ENCODE data around the gene KIRREL3.
"Not testable (repeated sequence)": the region's sequence is repeated elsewhere in the genome, so short reads cannot be mapped to it uniquely, and the experiment has no call there.

KIRREL3 gene

GRCh38 chr11:126391970-126392632, 608.5 kb downstream of the KIRREL3 start:
- H3K9ac ChIP-seq (ENCODE audit: low read length), result no peak overlapping the region

GRCh38 chr11:126391286-126391954, 609.1 kb downstream of the KIRREL3 start:
- Histone ChIP-seq H3K27ac (ENCODE audit: low read length) (no peak overlapping the region), H3K27me3 (ENCODE audit: control insufficient read depth, insufficient read depth, low read length) (no peaks in the 10 kb centered on the region), H3K9ac (ENCODE audit: low read length) (no peak overlapping the region), H3K9me3 (ENCODE audit: control insufficient read depth, low read depth, low read length) (no peaks in the 10 kb centered on the region), H3K4me1 (ENCODE audit: control insufficient read depth, low read depth, low read length) (no peaks in the 10 kb centered on the region), H3K36me3 (ENCODE audit: control insufficient read depth, low read depth, low read length) (no peaks in the 10 kb centered on the region), H3K4me3 (ENCODE audit: low read length) (no peak overlapping the region)

More at GRCh38 chr11:126391970-126392632, 608.5 kb downstream of the KIRREL3 start:
- H3K4me3 ChIP-seq (ENCODE audit: low read length), result no peak overlapping the region
- H3K27ac ChIP-seq (ENCODE audit: low read length), result no peak overlapping the region
- no peaks in the 10 kb centered on the region for H3K36me3 ChIP-seq (ENCODE audit: control insufficient read depth, low read depth, low read length)
- H3K9me3 ChIP-seq (ENCODE audit: control insufficient read depth, low read depth, low read length), result no peaks in the 10 kb centered on the region
- no peaks in the 10 kb centered on the region for H3K27me3 ChIP-seq (ENCODE audit: control insufficient read depth, insufficient read depth, low read length)
- no peaks in the 10 kb centered on the region for H3K4me1 ChIP-seq (ENCODE audit: control insufficient read depth, low read depth, low read length)

GRCh38 chr11:126390272-126390867, 610.2 kb downstream of the KIRREL3 start:
- no peaks in the 10 kb centered on the region for H3K27me3 ChIP-seq (ENCODE audit: control insufficient read depth, insufficient read depth, low read length)
- no peaks in the 10 kb centered on the region for H3K4me1 ChIP-seq (ENCODE audit: control insufficient read depth, low read depth, low read length)
- no peak overlapping the region for H3K27ac ChIP-seq (ENCODE audit: low read length)
- no peaks in the 10 kb centered on the region for H3K9me3 ChIP-seq (ENCODE audit: control insufficient read depth, low read depth, low read length)
- no peaks in the 10 kb centered on the region for H3K36me3 ChIP-seq (ENCODE audit: control insufficient read depth, low read depth, low read length)
- H3K4me3 ChIP-seq (ENCODE audit: low read length), result no peak overlapping the region
- H3K9ac ChIP-seq (ENCODE audit: low read length), result no peak overlapping the region

GRCh38 chr11:126387857-126388256, 612.7 kb downstream of the KIRREL3 start:
- H3K4me1 ChIP-seq (ENCODE audit: control insufficient read depth, low read depth, low read length), result no peaks in the 10 kb centered on the region
- no peak overlapping the region for H3K9ac ChIP-seq (ENCODE audit: low read length)
- H3K9me3 ChIP-seq (ENCODE audit: control insufficient read depth, low read depth, low read length), result no peaks in the 10 kb centered on the region
- no peak overlapping the region for H3K4me3 ChIP-seq (ENCODE audit: low read length)
- H3K36me3 ChIP-seq (ENCODE audit: control insufficient read depth, low read depth, low read length), result no peaks in the 10 kb centered on the region
- no peaks in the 10 kb centered on the region for H3K27me3 ChIP-seq (ENCODE audit: control insufficient read depth, insufficient read depth, low read length)
- no peak overlapping the region for H3K27ac ChIP-seq (ENCODE audit: low read length)

- H3K36me3 ChIP-seq (ENCODE audit: control insufficient read depth, low read depth, low read length); H3K27ac ChIP-seq (ENCODE audit: low read length); H3K9me3 ChIP-seq (ENCODE audit: control insufficient read depth, low read depth, low read length); H3K9ac ChIP-seq (ENCODE audit: low read length); H3K27me3 ChIP-seq (ENCODE audit: control insufficient read depth, insufficient read depth, low read length); H3K4me3 ChIP-seq (ENCODE audit: low read length); H3K4me1 ChIP-seq (ENCODE audit: control insufficient read depth, low read depth, low read length): not testable (repeated sequence)
Observed at GRCh38 chr11:126386729-126387071, 613.9 kb downstream of the KIRREL3 start.

GRCh38 chr11:126385991-126386728, 614.4 kb downstream of the KIRREL3 start:
- Histone ChIP-seq H3K9ac (ENCODE audit: low read length) (no peak overlapping the region), H3K36me3 (ENCODE audit: control insufficient read depth, low read depth, low read length) (no peaks in the 10 kb centered on the region), H3K27me3 (ENCODE audit: control insufficient read depth, insufficient read depth, low read length) (no peaks in the 10 kb centered on the region), H3K9me3 (ENCODE audit: control insufficient read depth, low read depth, low read length) (no peaks in the 10 kb centered on the region), H3K4me3 (ENCODE audit: low read length) (no peak overlapping the region), H3K27ac (ENCODE audit: low read length) (no peak overlapping the region), H3K4me1 (ENCODE audit: control insufficient read depth, low read depth, low read length) (no peaks in the 10 kb centered on the region)

GRCh38 chr11:126384449-126385070, 616.0 kb downstream of the KIRREL3 start:
- H3K27ac ChIP-seq (ENCODE audit: low read length), result no peak overlapping the region
- no peaks in the 10 kb centered on the region for H3K36me3 ChIP-seq (ENCODE audit: control insufficient read depth, low read depth, low read length)
- H3K27me3 ChIP-seq (ENCODE audit: control insufficient read depth, insufficient read depth, low read length), result no peaks in the 10 kb centered on the region
- no peaks in the 10 kb centered on the region for H3K4me1 ChIP-seq (ENCODE audit: control insufficient read depth, low read depth, low read length)
- H3K4me3 ChIP-seq (ENCODE audit: low read length), result no peak overlapping the region
- no peaks in the 10 kb centered on the region for H3K9me3 ChIP-seq (ENCODE audit: control insufficient read depth, low read depth, low read length)
- no peak overlapping the region for H3K9ac ChIP-seq (ENCODE audit: low read length)

GRCh38 chr11:126383339-126384335, 616.9 kb downstream of the KIRREL3 start:
- Histone ChIP-seq H3K4me1 (ENCODE audit: control insufficient read depth, low read depth, low read length) (no peaks in the 10 kb centered on the region), H3K9me3 (ENCODE audit: control insufficient read depth, low read depth, low read length) (no peaks in the 10 kb centered on the region), H3K27ac (ENCODE audit: low read length) (no peak overlapping the region), H3K36me3 (ENCODE audit: control insufficient read depth, low read depth, low read length) (no peaks in the 10 kb centered on the region), H3K9ac (ENCODE audit: low read length) (no peak overlapping the region), H3K27me3 (ENCODE audit: control insufficient read depth, insufficient read depth, low read length) (no peaks in the 10 kb centered on the region), H3K4me3 (ENCODE audit: low read length) (no peak overlapping the region)

GRCh38 chr11:126382641-126383040, 617.9 kb downstream of the KIRREL3 start:
- H3K4me3 ChIP-seq (ENCODE audit: low read length); H3K4me1 ChIP-seq (ENCODE audit: control insufficient read depth, low read depth, low read length); H3K9ac ChIP-seq (ENCODE audit: low read length); H3K27me3 ChIP-seq (ENCODE audit: control insufficient read depth, insufficient read depth, low read length); H3K36me3 ChIP-seq (ENCODE audit: control insufficient read depth, low read depth, low read length); H3K27ac ChIP-seq (ENCODE audit: low read length); H3K9me3 ChIP-seq (ENCODE audit: control insufficient read depth, low read depth, low read length): not testable (repeated sequence)

- H3K9me3 ChIP-seq (ENCODE audit: control insufficient read depth, low read depth, low read length); H3K4me1 ChIP-seq (ENCODE audit: control insufficient read depth, low read depth, low read length); H3K9ac ChIP-seq (ENCODE audit: low read length); H3K27me3 ChIP-seq (ENCODE audit: control insufficient read depth, insufficient read depth, low read length); H3K27ac ChIP-seq (ENCODE audit: low read length); H3K4me3 ChIP-seq (ENCODE audit: low read length); H3K36me3 ChIP-seq (ENCODE audit: control insufficient read depth, low read depth, low read length): not testable (repeated sequence)
Observed at GRCh38 chr11:126381960-126382359, 618.6 kb downstream of the KIRREL3 start.
